Measurements from ENCODE around the gene PTPRQ.

- TF ChIP-seq POLR2A (IDR thresholded peaks at IDR 0.05) (no peak), CTCF (IDR thresholded peaks at IDR 0.05) (no peak), POLR2AphosphoS5 (IDR thresholded peaks at IDR 0.05) (no peak)
Observed at GRCh38 chr12:80632835-80633234, 188.8 kb downstream of the PTPRQ start.

Measured in prostate gland (tissue), 2 donors.